GM19395 (cell line): Measurements from ENCODE around the gene DEDD2.

ENCODE experiments used
- ATAC-seq: cut with Tn5 transposase; IDR thresholded peaks from one replicate; pipeline ENCODE4 v1.9.1; 2021; ENCODE audit warnings: mild to moderate bottlenecking, moderate library complexity; ENCODE audit not compliant: unreplicated experiment

Gene DEDD2

GRCh38 chr19:42248270-42249148, 31.0 kb upstream of the DEDD2 start:
- no peak for ATAC-seq

- no peak for ATAC-seq
Observed at GRCh38 chr19:42247640-42248199, 30.2 kb upstream of the DEDD2 start.

GRCh38 chr19:42246922-42247639, 29.6 kb upstream of the DEDD2 start:
- no peak for ATAC-seq

- ATAC-seq = no peak
Observed at GRCh38 chr19:42246143-42246921, 28.9 kb upstream of the DEDD2 start.

GRCh38 chr19:42245231-42245630, 27.8 kb upstream of the DEDD2 start:
- ATAC-seq = no peak

DNA sequence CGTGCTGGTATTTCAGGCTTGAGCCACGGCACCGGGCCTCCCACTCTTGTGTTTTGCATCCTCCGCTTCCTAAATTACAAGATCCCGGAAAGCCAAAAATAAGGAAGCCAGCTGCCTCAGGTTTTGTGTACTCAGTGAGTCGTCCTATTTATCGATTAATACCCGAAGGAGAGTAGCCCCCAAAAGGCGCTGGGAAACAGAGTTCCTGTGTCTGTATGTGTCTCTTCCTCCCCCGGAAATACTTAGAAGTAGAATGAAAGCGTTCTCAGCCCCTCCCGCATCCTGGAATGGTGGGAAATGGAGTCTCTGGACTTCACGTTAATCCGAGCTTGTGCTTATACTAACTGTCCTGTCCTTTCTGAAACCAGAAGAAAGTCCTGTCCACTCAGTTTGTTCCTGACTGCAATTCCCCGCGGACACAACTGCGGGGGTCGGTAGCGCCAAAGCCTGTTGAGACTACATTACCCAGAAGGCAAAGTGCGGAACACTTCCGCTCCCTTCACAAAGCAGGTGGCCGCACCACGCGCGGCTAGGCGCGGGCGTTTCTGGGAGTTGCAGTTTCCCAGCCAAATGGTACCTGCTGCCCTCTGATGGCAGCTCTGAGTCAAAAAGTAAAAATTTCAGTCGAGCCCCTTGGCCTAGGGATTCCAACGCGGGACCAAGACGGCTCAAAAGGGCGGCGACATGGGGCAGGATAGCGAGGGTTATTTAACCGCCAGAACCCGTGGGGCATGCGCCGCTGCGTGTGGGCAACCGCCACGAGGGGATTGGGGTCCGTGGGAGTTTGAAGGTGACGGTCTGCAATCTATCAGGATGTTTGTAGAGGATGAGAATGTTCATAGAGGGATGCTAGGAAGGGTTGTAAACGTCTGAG, 27.1 kb upstream of the DEDD2 start:
- ATAC-seq = peak; percentile 44

GRCh38 chr19:42242512-42243409, 25.3 kb upstream of the DEDD2 start, which contains the start of gene GSK3A:
TSS of gene GSK3A (minus strand) at chr19:42242602. CDS start at chr19:42242465, 137 bp downstream.
- peak; percentile 64 for ATAC-seq

DNA sequence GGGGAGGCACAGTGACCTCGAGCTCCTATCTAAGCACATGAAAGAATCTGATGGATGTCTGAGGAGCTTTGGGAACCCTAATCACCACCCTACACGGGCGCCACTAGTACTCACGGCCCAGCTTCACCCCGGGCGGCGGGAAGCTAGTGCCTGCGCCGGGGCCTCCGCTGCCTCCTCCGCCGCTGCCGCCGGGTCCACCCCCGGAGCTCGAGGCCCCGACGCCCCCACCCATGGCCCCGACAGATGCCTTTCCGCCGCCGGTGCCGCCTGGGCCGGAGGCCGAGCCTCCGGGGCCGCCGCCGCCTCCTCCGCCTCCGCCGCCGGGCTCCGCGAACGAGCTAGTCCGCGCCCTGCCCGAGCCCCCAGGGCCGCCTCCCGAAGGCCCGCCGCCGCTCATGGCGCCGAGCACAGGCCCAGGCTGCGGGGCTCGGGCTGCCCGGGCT, 24.6 kb upstream of the DEDD2 start:
- ATAC-seq = no peak

DNA sequence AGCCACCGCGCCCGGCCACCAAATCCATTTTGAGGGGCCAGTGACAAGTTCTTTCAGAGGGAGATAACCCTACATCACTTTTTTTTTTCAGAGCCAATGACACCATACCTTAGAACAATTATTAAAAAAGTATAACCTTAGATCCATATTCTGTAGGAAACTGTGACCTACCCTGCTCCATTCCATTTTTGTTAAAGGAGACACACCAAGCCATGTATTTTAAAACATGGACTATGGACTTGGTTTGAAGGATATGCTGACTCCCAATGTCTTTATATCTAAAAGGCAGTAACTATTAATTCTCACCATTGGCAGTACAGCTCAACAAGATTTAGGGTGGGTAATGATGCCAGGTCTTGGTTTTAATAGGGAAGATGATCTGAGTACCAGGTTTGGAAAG, 23.8 kb upstream of the DEDD2 start:
- no peak for ATAC-seq

DNA sequence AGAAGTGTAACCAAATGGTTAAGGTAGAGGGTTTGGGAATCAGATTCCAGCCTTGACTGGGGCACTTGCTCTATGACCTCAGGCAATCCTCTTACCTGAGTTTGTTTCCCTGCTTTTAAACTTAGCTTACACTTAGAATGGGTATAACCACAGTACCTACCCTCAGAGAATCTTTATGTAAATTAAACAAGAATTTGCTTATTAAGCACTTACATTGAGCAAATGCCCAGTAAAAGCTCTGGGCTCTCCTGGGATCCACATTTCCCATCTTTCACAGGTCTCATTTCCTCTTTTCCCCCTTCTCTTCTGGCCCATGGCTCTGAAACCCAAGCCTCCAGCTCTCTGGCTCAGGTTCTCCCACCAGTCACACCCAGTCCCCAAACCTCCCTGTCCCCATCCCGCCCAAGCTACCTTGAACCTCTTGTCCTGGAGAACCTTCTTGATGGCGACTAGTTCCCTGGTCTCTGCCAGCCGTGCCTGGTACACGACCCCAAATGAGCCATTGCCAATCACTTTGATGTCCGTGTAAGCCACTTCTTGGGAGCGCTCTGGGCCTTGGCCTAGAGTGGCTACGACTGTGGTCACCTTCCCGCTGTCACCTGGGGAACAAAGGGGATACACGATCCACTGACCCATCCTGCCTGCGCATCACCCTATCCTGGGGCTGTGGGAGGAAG, 22.2 kb upstream of the DEDD2 start:
- no peak for ATAC-seq

- no peak for ATAC-seq
Observed at GRCh38 chr19:42235181-42235580, 17.7 kb upstream of the DEDD2 start.

DNA sequence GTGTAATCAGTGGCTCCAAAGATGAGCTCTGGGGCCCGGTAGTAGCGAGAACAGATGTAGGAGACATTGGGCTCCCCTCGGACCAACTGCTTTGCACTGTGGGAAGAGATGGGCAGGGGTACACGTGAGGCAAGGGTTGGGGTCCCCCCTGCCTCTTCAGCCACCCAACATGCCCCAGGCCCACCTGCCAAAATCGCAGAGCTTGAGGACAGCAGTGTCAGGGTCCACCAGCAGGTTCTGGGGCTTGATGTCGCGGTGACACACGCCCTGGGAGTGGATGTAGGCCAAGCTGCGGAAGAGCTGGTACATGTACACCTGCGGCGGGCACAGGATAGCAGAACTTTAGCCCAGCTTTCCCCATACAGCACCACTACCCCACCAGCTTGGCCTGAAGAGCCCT, 16.9 kb upstream of the DEDD2 start:
- no peak for ATAC-seq

DNA sequence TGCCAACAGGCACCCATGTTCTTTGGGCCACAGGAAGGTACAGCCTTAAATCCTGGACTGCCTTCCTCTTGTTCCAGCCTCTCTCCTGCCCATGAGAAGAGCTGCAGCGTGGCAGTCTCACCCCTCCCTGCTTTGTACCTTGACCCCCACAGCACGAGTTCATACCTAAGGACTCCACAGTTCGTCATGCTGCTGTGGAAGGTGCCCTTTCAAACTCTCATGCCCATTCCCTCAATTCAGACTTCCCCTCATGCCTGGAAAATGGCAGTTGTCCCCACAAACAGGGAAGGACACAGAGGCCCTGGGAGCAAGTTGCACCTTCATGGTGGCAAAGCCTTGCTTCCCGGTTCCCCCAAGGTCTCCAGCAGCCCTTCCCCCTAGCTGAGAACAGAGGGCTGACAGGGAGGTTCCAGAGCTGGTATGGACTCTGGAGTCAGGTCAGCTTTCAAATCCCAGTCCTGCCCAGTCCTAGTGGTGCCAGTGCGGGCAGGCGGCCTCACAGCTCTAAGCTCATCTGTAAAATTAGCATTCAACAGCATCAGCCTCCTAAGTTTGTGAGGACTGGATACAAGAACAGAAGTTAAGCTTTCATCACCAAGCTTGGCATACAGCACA, 16.3 kb upstream of the DEDD2 start:
- no peak for ATAC-seq

GRCh38 chr19:42233106-42233505, 15.6 kb upstream of the DEDD2 start:
- no peak for ATAC-seq

GRCh38 chr19:42232435-42232834, 15.0 kb upstream of the DEDD2 start:
- no peak for ATAC-seq

- ATAC-seq = no peak
Observed at GRCh38 chr19:42230571-42230970, 13.1 kb upstream of the DEDD2 start.

- no peak for ATAC-seq
Observed at GRCh38 chr19:42229855-42230351, 12.4 kb upstream of the DEDD2 start.
